ENCODE measurements around the gene MIA. TPM values are rescaled to one million over a fixed set of nuclear protein-coding genes. Genes with fewer than 3 reads are reported as not detected.
"Not testable (repeated sequence)": the region's sequence is repeated elsewhere in the genome, so short reads cannot be mapped to it uniquely, and the experiment has no call there.

Gene MIA
- total and polyA plus RNA-seq, 12 donors = 0.63 to 2.4 (median 1.1) TPM; not detected in 5

- ATAC-seq (peak; percentile 86 to 93 (median 91)), DNase-seq (peak; percentile 76 to 81)
- not testable (repeated sequence) for H3K27me3 ChIP-seq, H3K9me3 ChIP-seq
- TF ChIP-seq CTCF (IDR thresholded peaks at IDR 0.05) = peak in 4 of 9 donors; percentile 6 to 22 (median 17)
- Histone ChIP-seq H3K36me3 (peaks cover 0 to 33% (median 11%) of the 10 kb centered on the region in 9 donors), H3K4me1 (peaks cover 12 to 72% (median 55%) of the 10 kb centered on the region in 9 donors), H3K4me3 (peak overlapping the region; percentile 10 to 64 (median 54)), H3K27ac (peak overlapping the region in 9 of 10 donors; percentile 68 to 91 (median 79))
- intact Hi-C loops (cut with DNase I) = loop anchor here in 1 of 10 donors (5.0 kb wide), 1 partner anchor 321 kb away; no protein-coding TSS in a partner anchor
- 1 to 4% methylated on average over 52 to 64 of the region's 65 CpGs for WGBS, 2 donors
Observed at GRCh38 chr19:40810649-40811408, 35.5 kb downstream of the MIA start.

GRCh38 chr19:40811478-40812341, 36.4 kb downstream of the MIA start:
- H3K27me3 ChIP-seq = no peaks in the 10 kb centered on the region
- no peak for ATAC-seq
- no peak for TF ChIP-seq CTCF (IDR thresholded peaks at IDR 0.05)
- H3K27ac ChIP-seq = peak overlapping the region in 9 of 10 donors; percentile 68 to 91 (median 79)
- peaks cover 0 to 33% (median 11%) of the 10 kb centered on the region in 9 donors for H3K36me3 ChIP-seq
- 36 to 40% methylated on average over 35 of the region's 35 CpGs for WGBS, 2 donors
- H3K4me3 ChIP-seq = peak overlapping the region; percentile 10 to 64 (median 54)
- no peak for DNase-seq
- H3K9me3 ChIP-seq = no peaks in the 10 kb centered on the region
- H3K4me1 ChIP-seq = peaks cover 10 to 63% (median 46%) of the 10 kb centered on the region in 9 donors
- intact Hi-C loops (cut with DNase I) = loop anchor here in 1 of 10 donors (5.0 kb wide), 1 partner anchor 321 kb away; no protein-coding TSS in a partner anchor

- intact Hi-C loops (cut with DNase I) = loop anchor here in 1 of 10 donors (5.0 kb wide), 1 partner anchor 320 kb away; no protein-coding TSS in a partner anchor
- Histone ChIP-seq H3K36me3 (peaks cover 0 to 25% (median 8%) of the 10 kb centered on the region in 9 donors), H3K4me1 (peaks cover 4 to 55% (median 37%) of the 10 kb centered on the region in 9 donors)
- not testable (repeated sequence) for H3K27me3 ChIP-seq, H3K4me3 ChIP-seq, DNase-seq, H3K27ac ChIP-seq, H3K9me3 ChIP-seq, ATAC-seq
- 91 to 95% methylated on average over 7 of the region's 7 CpGs for WGBS, 2 donors
Observed at GRCh38 chr19:40812571-40812970, 37.2 kb downstream of the MIA start.

GRCh38 chr19:40813182-40813581, 37.9 kb downstream of the MIA start:
- no peak for ATAC-seq
- intact Hi-C loops (cut with DNase I) = loop anchor here in 1 of 10 donors (5.0 kb wide), 1 partner anchor 319 kb away; no protein-coding TSS in a partner anchor

More at GRCh38 chr19:40813182-40813581, 37.9 kb downstream of the MIA start:
- H3K27me3 ChIP-seq = no peaks in the 10 kb centered on the region
- H3K4me1 ChIP-seq = peaks cover 2 to 48% (median 33%) of the 10 kb centered on the region in 9 donors
- H3K9me3 ChIP-seq = no peaks in the 10 kb centered on the region
- H3K36me3 ChIP-seq = peaks cover 0 to 19% (median 6%) of the 10 kb centered on the region in 9 donors
- TF ChIP-seq CTCF (IDR thresholded peaks at IDR 0.05) = no peak
- no peak overlapping the region for H3K4me3 ChIP-seq
- H3K27ac ChIP-seq = no peak overlapping the region
- WGBS, 2 donors = 9 to 19% methylated on average over 4 of the region's 4 CpGs
- no peak for DNase-seq
